ENCODE data around the gene C8G. TPM values are rescaled to one million over a fixed set of nuclear protein-coding genes. Genes with fewer than 3 reads are reported as not detected.

Gene C8G
- total and polyA plus RNA-seq, 9 of the 15 experiments (the other 6 are each of a cell fraction or from before 2014, with no cell fraction given), result 0.35 to 5.9 (median 2.7) TPM; not detected in 2

GRCh38 chr9:136949817-136950655 lies 5.0 kb downstream of the C8G start (continued):
- TF ChIP-seq THAP7 (CRISPR knock-in tag; IDR thresholded peaks at IDR 0.05), result no peak
- TF ChIP-seq RBM22 (IDR thresholded peaks at IDR 0.05; ENCODE audit: low read depth, low read length, poor library complexity, severe bottlenecking), result no peak
- TF ChIP-seq MNT (conservative IDR thresholded peaks at IDR 0.05), result peak; percentile 69 to 75
- TF ChIP-seq DPF2 (IDR thresholded peaks at IDR 0.05), result peak; percentile 33; the same call in 1 of the 2 replicates
- no peak for TF ChIP-seq NFATC3 (IDR thresholded peaks at IDR 0.05)
- TF ChIP-seq E2F3 (CRISPR knock-in tag; IDR thresholded peaks at IDR 0.05), result no peak
- no peak for TF ChIP-seq HMGXB4 (CRISPR knock-in tag; IDR thresholded peaks at IDR 0.05)
- TF ChIP-seq ZNF224 (CRISPR knock-in tag; IDR thresholded peaks at IDR 0.05), result no peak
- peak; percentile 89 for TF ChIP-seq CHD2 (IDR thresholded peaks at IDR 0.05; ENCODE audit: low read depth, low read length)
- no peak for TF ChIP-seq TCF7L2 (IDR thresholded peaks at IDR 0.05; ENCODE audit: low read depth, low read length)
- no peak for TF ChIP-seq FUS (optimal IDR thresholded peaks at IDR 0.05; ENCODE audit: low read depth, low read length)
- TF ChIP-seq CXXC5 (CRISPR knock-in tag; IDR thresholded peaks at IDR 0.05), result peak; percentile 76
- TF ChIP-seq CC2D1A (IDR thresholded peaks at IDR 0.05), result no peak
- TF ChIP-seq THRB (CRISPR knock-in tag; conservative IDR thresholded peaks at IDR 0.05), result no peak
- TF ChIP-seq XRCC4 (IDR thresholded peaks at IDR 0.05; ENCODE audit: extremely low read depth, insufficient read depth, insufficient read length), result no peak
- no peak for TF ChIP-seq SNIP1 (IDR thresholded peaks at IDR 0.05; ENCODE audit: low read depth)
- peak; percentile 67 for TF ChIP-seq POLR2A (conservative IDR thresholded peaks at IDR 0.05)
- TF ChIP-seq HNRNPL (IDR thresholded peaks at IDR 0.05; ENCODE audit: low read depth, low read length), result no peak; the same call in 1 of the 2 replicates
- peak; percentile 71 for TF ChIP-seq KDM5B (IDR thresholded peaks at IDR 0.05; ENCODE audit: insufficient replicate concordance, low read depth, low read length)
- peak; percentile 99 for TF ChIP-seq TFE3 (CRISPR knock-in tag; IDR thresholded peaks at IDR 0.05)
